Adrenal gland (tissue), 12 donors: ENCODE measurements around the gene CHRNB4. TPM values are rescaled to one million over a fixed set of nuclear protein-coding genes. Genes with fewer than 3 reads are reported as not detected.

Source experiments
- DNase-seq, 7 donors: peaks; one replicate each; pipeline ENCODE4 v3.0.0-alpha.2; 2019 to 2020
- H3K27ac ChIP-seq, 5 donors: fragments of 200-600 bp; sonication (generic) in 4 of 5; 1 replicate in 3 of 5; 2 replicates in 2 of 5; pipeline versions ENCODE4 v1.5.1 to v1.8.0; 2016 to 2020; ENCODE audit warnings: mild to moderate bottlenecking in 1 of 5
- H3K27me3 ChIP-seq: fragments of 200-600 bp; 2 replicates; pipeline ENCODE4 v1.8.0; 2021
- H3K36me3 ChIP-seq, 2 donors: fragments of 200-600 bp; replicated peaks in 1 of 2; 1 replicate in 1 of 2; 2 replicates in 1 of 2; pipeline versions ENCODE4 v1.5.1 to v1.8.0; 2018 to 2022
- H3K4me1 ChIP-seq, 2 donors: fragments of 200-600 bp; replicated peaks in 1 of 2; 1 replicate in 1 of 2; 2 replicates in 1 of 2; pipeline versions ENCODE4 v1.5.1 to v1.8.0; 2018 to 2021
- H3K4me3 ChIP-seq, 4 donors: fragments of 200-600 bp; sonication (generic) in 3 of 4; one replicate each; pipeline ENCODE4 v1.5.1; 2016 to 2018
- H3K9me3 ChIP-seq, 3 donors: fragments of 200-600 bp; sonication (generic) in 1 of 3; replicated peaks in 1 of 3; 1 replicate in 2 of 3; 2 replicates in 1 of 3; pipeline versions ENCODE4 v1.5.1 to v1.8.0; 2016 to 2021
- POLR2A ChIP-seq, 2 donors: fragments of 450-650 bp; IDR thresholded peaks; one replicate each; pipeline ENCODE4 v1.6.1; 2017; ENCODE audit warnings: antibody characterized with exemption in 2 of 2, mild to moderate bottlenecking in 2 of 2, moderate library complexity in 1 of 2
- WGBS, 4 donors: extraction: QIAGEN DNeasy Blood & Tissue Kit in 2 of 4; methylation state at CpG; one replicate each; pipeline versions ENCODE4 v1.1.5 to v1.1.7; 2013 to 2017; 5-methylcytosine and 5-hydroxymethylcytosine counted together
- intact Hi-C, 2 donors: fragments of 100-400 bp; cut with DNase I; formaldehyde crosslinking; loops; one replicate each; pipeline versions ENCODE4 v1.14.1 to v1.15.0; 2022 to 2023
- polyA plus RNA-seq, 3 donors: library from polyadenylated mRNA; stranded (reverse); fragments of 200-250 nt in 2 of 3; fragments of 350-450 nt in 1 of 3; fragmentation: Illumina TruSeq in 1 of 3; extraction: RNeasy Lipid Tissue Mini Kit (QIAGEN cat#74804) in 1 of 3; gene quantifications; one replicate each; pipeline ENCODE4 v1.2.3, GENCODE V29; 2013 to 2014
- total RNA-seq, 9 donors: library from RNA; depleted of rRNA in 4 of 9; stranded (reverse); fragments of >200 nt in 4 of 9; fragments of 120-200 nt in 1 of 9; fragmentation: NEBNext Ultra II Directional in 1 of 9; extraction: Animal tissue kit (Norgen Biotek cat#: 25700) in 1 of 9; gene quantifications; one replicate each; pipeline versions ENCODE4 v1.1.0 to v1.2.4, GENCODE V29; 2013 to 2023
- TF ChIP-seq, protein P1 (sequence below), 6 experiments: fragments of 450-650 bp in 4 of 6; fragments of 200-600 bp in 2 of 6; sonication (generic) in 1 of 6; IDR thresholded peaks; 1 replicate in 5 of 6; 2 replicates in 1 of 6; pipeline versions ENCODE4 v1.5.1 to v1.8.0; 2016 to 2021; ENCODE audit warnings: antibody characterized with exemption in 6 of 6, mild to moderate bottlenecking in 2 of 6, moderate library complexity in 1 of 6
- donor health status: healthy with polysubstance abuse.
- donor health status: Bipolar disorder and iron deficiency.
- donor health status: DM: yes; HTN: yes; CAD: no.
- donor health status: DM: no; HTN: no; CAD: no.
- donor health status: DM: no; HTN: no; CAD: no.
- donor health status: DM: yes; HTN: yes; CAD: no.

CHRNB4 gene
- total and polyA plus RNA-seq, 12 donors = 0.24 to 5.7 (median 1.2) TPM

GRCh38 chr15:78651007-78651406 lies 10.0 kb upstream of the CHRNB4 start:
- H3K4me3 ChIP-seq = no peak overlapping the region
- TF ChIP-seq, protein P1, sequence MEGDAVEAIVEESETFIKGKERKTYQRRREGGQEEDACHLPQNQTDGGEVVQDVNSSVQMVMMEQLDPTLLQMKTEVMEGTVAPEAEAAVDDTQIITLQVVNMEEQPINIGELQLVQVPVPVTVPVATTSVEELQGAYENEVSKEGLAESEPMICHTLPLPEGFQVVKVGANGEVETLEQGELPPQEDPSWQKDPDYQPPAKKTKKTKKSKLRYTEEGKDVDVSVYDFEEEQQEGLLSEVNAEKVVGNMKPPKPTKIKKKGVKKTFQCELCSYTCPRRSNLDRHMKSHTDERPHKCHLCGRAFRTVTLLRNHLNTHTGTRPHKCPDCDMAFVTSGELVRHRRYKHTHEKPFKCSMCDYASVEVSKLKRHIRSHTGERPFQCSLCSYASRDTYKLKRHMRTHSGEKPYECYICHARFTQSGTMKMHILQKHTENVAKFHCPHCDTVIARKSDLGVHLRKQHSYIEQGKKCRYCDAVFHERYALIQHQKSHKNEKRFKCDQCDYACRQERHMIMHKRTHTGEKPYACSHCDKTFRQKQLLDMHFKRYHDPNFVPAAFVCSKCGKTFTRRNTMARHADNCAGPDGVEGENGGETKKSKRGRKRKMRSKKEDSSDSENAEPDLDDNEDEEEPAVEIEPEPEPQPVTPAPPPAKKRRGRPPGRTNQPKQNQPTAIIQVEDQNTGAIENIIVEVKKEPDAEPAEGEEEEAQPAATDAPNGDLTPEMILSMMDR (IDR thresholded peaks at IDR 0.05) = no peak
- TF ChIP-seq POLR2A (IDR thresholded peaks at IDR 0.05) = no peak
- no peaks in the 10 kb centered on the region for H3K9me3 ChIP-seq
- no peaks in the 10 kb centered on the region for H3K36me3 ChIP-seq
- no peaks in the 10 kb centered on the region for H3K27me3 ChIP-seq
- no peaks in the 10 kb centered on the region for H3K4me1 ChIP-seq
- WGBS, 4 donors = 45 to 52% (median 49%) methylated on average over 3 of the region's 3 CpGs
- peak in 2 of 7 donors; percentile 31 to 44 for DNase-seq
- no peak overlapping the region for H3K27ac ChIP-seq
- intact Hi-C loops = no loop called here

GRCh38 chr15:78650022-78650421 lies 9.0 kb upstream of the CHRNB4 start:
- H3K4me1 ChIP-seq = no peaks in the 10 kb centered on the region

GRCh38 chr15:78645009-78645408 lies 4.0 kb upstream of the CHRNB4 start:
- H3K9me3 ChIP-seq = no peaks in the 10 kb centered on the region
- 80 to 89% (median 82%) methylated on average over 1 to 4 of the region's 4 CpGs for WGBS, 4 donors
- H3K27ac ChIP-seq = no peak overlapping the region
- DNase-seq = no peak
- TF ChIP-seq POLR2A (IDR thresholded peaks at IDR 0.05) = no peak
- TF ChIP-seq, protein P1 (IDR thresholded peaks at IDR 0.05) = no peak
- H3K27me3 ChIP-seq = no peaks in the 10 kb centered on the region
- intact Hi-C loops = no loop called here
- no peak overlapping the region for H3K4me3 ChIP-seq
- H3K36me3 ChIP-seq = no peaks in the 10 kb centered on the region
- H3K4me1 ChIP-seq = peaks cover 7 to 12% of the 10 kb centered on the region in 2 donors

More at GRCh38 chr15:78650022-78650421, 9.0 kb upstream of the CHRNB4 start:
- H3K27me3 ChIP-seq = no peaks in the 10 kb centered on the region
- H3K27ac ChIP-seq = no peak overlapping the region
- no peaks in the 10 kb centered on the region for H3K36me3 ChIP-seq
- TF ChIP-seq, protein P1 (IDR thresholded peaks at IDR 0.05) = no peak
- no peak for TF ChIP-seq POLR2A (IDR thresholded peaks at IDR 0.05)
- no peak for DNase-seq
- intact Hi-C loops = no loop called here
- H3K9me3 ChIP-seq = no peaks in the 10 kb centered on the region
- 91 to 99% (median 93%) methylated on average over 4 of the region's 4 CpGs for WGBS, 4 donors
- H3K4me3 ChIP-seq = no peak overlapping the region

DNA sequence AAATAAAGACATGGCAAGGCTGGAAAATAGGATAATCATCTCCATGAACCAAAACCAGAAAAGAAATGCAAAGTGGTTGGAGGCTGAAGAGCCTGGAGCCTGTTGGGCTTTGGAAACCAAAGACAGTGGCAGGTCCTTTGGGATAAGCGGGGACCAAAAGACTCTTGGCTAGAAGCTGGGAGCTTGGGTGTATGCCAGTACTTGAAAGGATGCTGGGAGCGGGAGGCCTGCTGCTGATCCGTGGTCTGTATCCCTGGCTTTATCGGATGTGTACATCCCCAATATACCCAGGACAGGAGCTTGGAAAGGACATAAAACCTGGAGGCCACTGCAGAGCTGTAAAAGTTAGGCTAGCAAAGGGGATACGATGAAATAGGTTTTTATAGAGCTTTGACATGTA lies 1.3 kb upstream of the CHRNB4 start:
- no peaks in the 10 kb centered on the region for H3K9me3 ChIP-seq
- H3K27ac ChIP-seq = no peak overlapping the region
- peaks cover 7 to 12% of the 10 kb centered on the region in 2 donors for H3K4me1 ChIP-seq
- H3K36me3 ChIP-seq = no peaks in the 10 kb centered on the region
- intact Hi-C loops = no loop called here
- DNase-seq = no peak
- no peak overlapping the region for H3K4me3 ChIP-seq
- H3K27me3 ChIP-seq = no peaks in the 10 kb centered on the region
- TF ChIP-seq POLR2A (IDR thresholded peaks at IDR 0.05) = no peak
- TF ChIP-seq, protein P1 (IDR thresholded peaks at IDR 0.05) = no peak
- WGBS, 4 donors = 77 to 88% (median 77%) methylated on average over 5 of the region's 5 CpGs
